DMS79 treated with DMSO at 0.1 percent for 48 hours (cell line): ENCODE data around the gene CLCNKA.
A peak's percentile ranks its signal among the peaks of the same experiment; 100 is the strongest.

Experiments
- DNase-seq: peaks from one replicate; lab custom pipeline; 2025; lab: John Stamatoyannopoulos, UW

The CLCNKA gene

GRCh38 chr1:16078925-16079656, 57.3 kb downstream of the CLCNKA start:
- DNase-seq = peak; percentile 81

GRCh38 chr1:16080422-16081150, 58.8 kb downstream of the CLCNKA start:
- DNase-seq = no peak

GRCh38 chr1:16081636-16082035, 59.8 kb downstream of the CLCNKA start:
- no peak for DNase-seq

- DNase-seq = peak; percentile 10
Observed at GRCh38 chr1:16082283-16083038, 60.6 kb downstream of the CLCNKA start.

- no peak for DNase-seq
Observed at GRCh38 chr1:16083486-16083885, 61.6 kb downstream of the CLCNKA start.
